Measurements from ENCODE around the gene SHC3. TPM values are rescaled to one million over a fixed set of nuclear protein-coding genes. Genes with fewer than 3 reads are reported as not detected.

Gene SHC3
- total RNA-seq, 1 experiment from 2014 or later, result 0.27 TPM

DNA sequence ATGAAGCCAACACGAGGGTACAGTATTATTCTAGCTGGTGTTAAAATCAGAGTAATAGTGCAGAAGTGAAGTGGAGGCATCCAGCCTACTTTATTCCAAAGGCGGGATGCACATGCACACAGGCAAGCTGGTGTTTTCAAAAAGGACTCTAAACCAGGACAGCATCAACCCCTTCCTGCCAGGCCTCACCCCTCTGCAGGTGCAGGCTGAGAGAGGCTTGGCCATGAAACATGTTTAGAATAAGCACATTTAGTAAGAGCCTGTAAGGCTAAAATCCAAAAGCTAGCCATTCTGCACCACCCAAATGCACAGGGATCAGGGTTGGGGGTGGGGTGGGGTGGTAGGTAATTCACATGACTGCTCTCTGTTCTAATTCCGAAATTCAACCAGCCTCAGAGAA, 71.2 kb downstream of the SHC3 start:
- peaks cover 18% of the 10 kb centered on the region for H3K27me3 ChIP-seq (ENCODE audit: insufficient read depth, low read length)
- H3K79me2 ChIP-seq (ENCODE audit: insufficient read depth, low read length), result no peaks in the 10 kb centered on the region
- H3K27ac ChIP-seq (ENCODE audit: low read depth, low read length), result no peak overlapping the region
- no TSS peak for BruUV-seq (replicated peaks)
- TF ChIP-seq POLR2A (IDR thresholded peaks at IDR 0.05; ENCODE audit: borderline replicate concordance, extremely low read depth, insufficient read depth, insufficient read length) (no peak), ZNF274 (IDR thresholded peaks at IDR 0.05; ENCODE audit: low read depth, low read length) (no peak)
- TF ChIP-seq, protein P1, sequence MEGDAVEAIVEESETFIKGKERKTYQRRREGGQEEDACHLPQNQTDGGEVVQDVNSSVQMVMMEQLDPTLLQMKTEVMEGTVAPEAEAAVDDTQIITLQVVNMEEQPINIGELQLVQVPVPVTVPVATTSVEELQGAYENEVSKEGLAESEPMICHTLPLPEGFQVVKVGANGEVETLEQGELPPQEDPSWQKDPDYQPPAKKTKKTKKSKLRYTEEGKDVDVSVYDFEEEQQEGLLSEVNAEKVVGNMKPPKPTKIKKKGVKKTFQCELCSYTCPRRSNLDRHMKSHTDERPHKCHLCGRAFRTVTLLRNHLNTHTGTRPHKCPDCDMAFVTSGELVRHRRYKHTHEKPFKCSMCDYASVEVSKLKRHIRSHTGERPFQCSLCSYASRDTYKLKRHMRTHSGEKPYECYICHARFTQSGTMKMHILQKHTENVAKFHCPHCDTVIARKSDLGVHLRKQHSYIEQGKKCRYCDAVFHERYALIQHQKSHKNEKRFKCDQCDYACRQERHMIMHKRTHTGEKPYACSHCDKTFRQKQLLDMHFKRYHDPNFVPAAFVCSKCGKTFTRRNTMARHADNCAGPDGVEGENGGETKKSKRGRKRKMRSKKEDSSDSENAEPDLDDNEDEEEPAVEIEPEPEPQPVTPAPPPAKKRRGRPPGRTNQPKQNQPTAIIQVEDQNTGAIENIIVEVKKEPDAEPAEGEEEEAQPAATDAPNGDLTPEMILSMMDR (IDR thresholded peaks at IDR 0.05 in 2 of 3, conservative IDR thresholded peaks at IDR 0.05 in 1 of 3; ENCODE audit: borderline replicate concordance in 1 of 3, insufficient read depth in 1 of 3, low read depth in 2 of 3, low read length in 2 of 3), result no peak
- no peak for DNase-seq (ENCODE audit: low read depth, low spot score)
- no peak overlapping the region for H3K9ac ChIP-seq (ENCODE audit: low read length)
- intact Hi-C loops (cut with micrococcal nuclease), result no loop called here
- H2AFZ ChIP-seq (ENCODE audit: low read depth, low read length, poor library complexity, severe bottlenecking), result no peak overlapping the region
- ChIA-PET POLR2A (no interaction called here), RAD21 (ENCODE audit: low non-redundant PET in 1 of 2, low total read pairs in 2 of 2, uncharacterized antibody in 2 of 2, unreplicated experiment in 2 of 2) (no interaction called here), CTCF (no interaction called here)
- no peak overlapping the region for H3K4me2 ChIP-seq (ENCODE audit: low read length)
- H3K9me2 ChIP-seq (ENCODE audit: insufficient read depth), result no peaks in the 10 kb centered on the region
- H3K4me1 ChIP-seq (ENCODE audit: control insufficient read depth in 1 of 2, insufficient read depth in 2 of 2, low read length in 2 of 2), result no peaks in the 10 kb centered on the region
- no peak overlapping the region for H3K4me3 ChIP-seq (replicated peaks in 1 of 2; ENCODE audit: low read depth in 1 of 2, low read length in 2 of 2)
- ATAC-seq, result no peak
- no peaks in the 10 kb centered on the region for H3K36me3 ChIP-seq (ENCODE audit: control insufficient read depth in 1 of 2, insufficient read depth in 2 of 2, low read length in 2 of 2)
- no peaks in the 10 kb centered on the region for H3K9me3 ChIP-seq (ENCODE audit: control insufficient read depth in 1 of 2, insufficient read depth in 1 of 2, low read depth in 1 of 2, low read length in 2 of 2)
- H4K20me1 ChIP-seq (ENCODE audit: insufficient read depth), result no peaks in the 10 kb centered on the region

DNA sequence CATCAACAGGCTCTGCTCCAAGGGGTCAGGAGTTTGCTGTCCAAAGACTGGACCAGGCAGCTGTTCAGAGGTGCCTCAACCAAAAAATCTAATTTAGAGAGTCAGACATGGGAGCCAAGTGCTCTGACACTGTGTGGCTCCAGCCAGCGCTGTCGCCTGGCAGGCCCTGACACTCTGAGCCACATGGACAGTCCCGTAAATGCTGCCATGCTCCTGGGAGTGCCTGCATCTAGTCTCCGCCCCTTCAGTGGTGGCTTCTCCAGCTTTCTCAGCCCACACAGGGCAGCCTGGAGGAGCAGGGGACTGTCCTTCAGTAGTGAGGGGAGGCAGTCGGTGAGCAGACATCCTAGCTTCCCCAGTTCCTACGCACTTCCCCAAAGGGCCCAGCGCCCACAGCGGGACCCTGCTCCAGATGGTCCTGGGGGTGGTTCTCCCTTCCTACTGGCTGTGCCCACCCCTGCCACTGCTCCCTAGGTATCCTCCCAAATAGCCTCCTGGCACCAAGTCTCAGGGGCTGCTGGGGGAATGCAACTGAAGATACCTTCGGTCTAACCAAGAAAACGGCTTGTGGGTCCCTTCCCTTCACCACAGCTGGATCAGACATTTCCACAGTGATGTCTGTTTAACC, 72.3 kb downstream of the SHC3 start:
- no peak overlapping the region for H3K27ac ChIP-seq (ENCODE audit: low read depth, low read length)
- no peaks in the 10 kb centered on the region for H3K9me2 ChIP-seq (ENCODE audit: insufficient read depth)
- DNase-seq (ENCODE audit: low read depth, low spot score) (no peak), ATAC-seq (no peak)
- H3K4me3 ChIP-seq (replicated peaks in 1 of 2; ENCODE audit: low read depth in 1 of 2, low read length in 2 of 2), result no peak overlapping the region
- no peaks in the 10 kb centered on the region for H3K79me2 ChIP-seq (ENCODE audit: insufficient read depth, low read length)
- no peaks in the 10 kb centered on the region for H3K36me3 ChIP-seq (ENCODE audit: control insufficient read depth in 1 of 2, insufficient read depth in 2 of 2, low read length in 2 of 2)
- H2AFZ ChIP-seq (ENCODE audit: low read depth, low read length, poor library complexity, severe bottlenecking), result no peak overlapping the region
- no peaks in the 10 kb centered on the region for H3K9me3 ChIP-seq (ENCODE audit: control insufficient read depth in 1 of 2, insufficient read depth in 1 of 2, low read depth in 1 of 2, low read length in 2 of 2)
- peaks cover 10% of the 10 kb centered on the region; the same call in 1 of the 2 replicates for H3K27me3 ChIP-seq (ENCODE audit: insufficient read depth, low read length)
- H4K20me1 ChIP-seq (ENCODE audit: insufficient read depth), result no peaks in the 10 kb centered on the region
- ChIA-PET POLR2A (no interaction called here), RAD21 (ENCODE audit: low non-redundant PET in 1 of 2, low total read pairs in 2 of 2, uncharacterized antibody in 2 of 2, unreplicated experiment in 2 of 2) (no interaction called here), CTCF (no interaction called here)
- intact Hi-C loops (cut with micrococcal nuclease), result no loop called here
- H3K4me1 ChIP-seq (ENCODE audit: control insufficient read depth in 1 of 2, insufficient read depth in 2 of 2, low read length in 2 of 2), result no peaks in the 10 kb centered on the region
- BruUV-seq (replicated peaks), result no TSS peak
- no peak overlapping the region for H3K9ac ChIP-seq (ENCODE audit: low read length)
- H3K4me2 ChIP-seq (ENCODE audit: low read length), result no peak overlapping the region
- TF ChIP-seq, protein P2, sequence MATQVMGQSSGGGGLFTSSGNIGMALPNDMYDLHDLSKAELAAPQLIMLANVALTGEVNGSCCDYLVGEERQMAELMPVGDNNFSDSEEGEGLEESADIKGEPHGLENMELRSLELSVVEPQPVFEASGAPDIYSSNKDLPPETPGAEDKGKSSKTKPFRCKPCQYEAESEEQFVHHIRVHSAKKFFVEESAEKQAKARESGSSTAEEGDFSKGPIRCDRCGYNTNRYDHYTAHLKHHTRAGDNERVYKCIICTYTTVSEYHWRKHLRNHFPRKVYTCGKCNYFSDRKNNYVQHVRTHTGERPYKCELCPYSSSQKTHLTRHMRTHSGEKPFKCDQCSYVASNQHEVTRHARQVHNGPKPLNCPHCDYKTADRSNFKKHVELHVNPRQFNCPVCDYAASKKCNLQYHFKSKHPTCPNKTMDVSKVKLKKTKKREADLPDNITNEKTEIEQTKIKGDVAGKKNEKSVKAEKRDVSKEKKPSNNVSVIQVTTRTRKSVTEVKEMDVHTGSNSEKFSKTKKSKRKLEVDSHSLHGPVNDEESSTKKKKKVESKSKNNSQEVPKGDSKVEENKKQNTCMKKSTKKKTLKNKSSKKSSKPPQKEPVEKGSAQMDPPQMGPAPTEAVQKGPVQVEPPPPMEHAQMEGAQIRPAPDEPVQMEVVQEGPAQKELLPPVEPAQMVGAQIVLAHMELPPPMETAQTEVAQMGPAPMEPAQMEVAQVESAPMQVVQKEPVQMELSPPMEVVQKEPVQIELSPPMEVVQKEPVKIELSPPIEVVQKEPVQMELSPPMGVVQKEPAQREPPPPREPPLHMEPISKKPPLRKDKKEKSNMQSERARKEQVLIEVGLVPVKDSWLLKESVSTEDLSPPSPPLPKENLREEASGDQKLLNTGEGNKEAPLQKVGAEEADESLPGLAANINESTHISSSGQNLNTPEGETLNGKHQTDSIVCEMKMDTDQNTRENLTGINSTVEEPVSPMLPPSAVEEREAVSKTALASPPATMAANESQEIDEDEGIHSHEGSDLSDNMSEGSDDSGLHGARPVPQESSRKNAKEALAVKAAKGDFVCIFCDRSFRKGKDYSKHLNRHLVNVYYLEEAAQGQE (IDR thresholded peaks at IDR 0.05; ENCODE audit: low read depth), result no peak
- TF ChIP-seq, protein P1 (IDR thresholded peaks at IDR 0.05 in 2 of 3, conservative IDR thresholded peaks at IDR 0.05 in 1 of 3; ENCODE audit: borderline replicate concordance in 1 of 3, insufficient read depth in 1 of 3, low read depth in 2 of 3, low read length in 2 of 3), result no peak
- TF ChIP-seq CEBPB (IDR thresholded peaks at IDR 0.05; ENCODE audit: low read depth) (no peak), RAD21 (IDR thresholded peaks at IDR 0.05; ENCODE audit: low read depth) (no peak), YY1 (IDR thresholded peaks at IDR 0.05; ENCODE audit: extremely low read depth, insufficient replicate concordance, low read depth, low read length) (no peak), EGR1 (IDR thresholded peaks at IDR 0.05; ENCODE audit: low read depth) (no peak), SP1 (IDR thresholded peaks at IDR 0.05; ENCODE audit: low read depth) (no peak), EZH2phosphoT487 (IDR thresholded peaks at IDR 0.05; ENCODE audit: borderline replicate concordance) (no peak), TCF7L2 (IDR thresholded peaks at IDR 0.05; ENCODE audit: borderline replicate concordance, extremely low read depth, insufficient read depth, insufficient read length) (no peak)

All from HCT116 (cell line).